Head of caudate nucleus (tissue), 42 donors: ENCODE measurements around the gene SBK3.
A peak's percentile ranks its signal among the peaks of the same experiment; 100 is the strongest.
"Not testable (repeated sequence)": the region's sequence is repeated elsewhere in the genome, so short reads cannot be mapped to it uniquely, and the experiment has no call there.

ENCODE experiments used
- DNase-seq, 42 donors: peaks; one replicate each; pipeline versions ENCODE4 v3.0.0 to v3.0.0-alpha.2; 2020 to 2021; ENCODE audit warnings: mixed read lengths in 7 of 42
- intact Hi-C: fragments of 100-400 bp; cut with DNase I; formaldehyde crosslinking; loops from one replicate; pipeline ENCODE4 v1.15.0; 2022

Gene SBK3

DNA sequence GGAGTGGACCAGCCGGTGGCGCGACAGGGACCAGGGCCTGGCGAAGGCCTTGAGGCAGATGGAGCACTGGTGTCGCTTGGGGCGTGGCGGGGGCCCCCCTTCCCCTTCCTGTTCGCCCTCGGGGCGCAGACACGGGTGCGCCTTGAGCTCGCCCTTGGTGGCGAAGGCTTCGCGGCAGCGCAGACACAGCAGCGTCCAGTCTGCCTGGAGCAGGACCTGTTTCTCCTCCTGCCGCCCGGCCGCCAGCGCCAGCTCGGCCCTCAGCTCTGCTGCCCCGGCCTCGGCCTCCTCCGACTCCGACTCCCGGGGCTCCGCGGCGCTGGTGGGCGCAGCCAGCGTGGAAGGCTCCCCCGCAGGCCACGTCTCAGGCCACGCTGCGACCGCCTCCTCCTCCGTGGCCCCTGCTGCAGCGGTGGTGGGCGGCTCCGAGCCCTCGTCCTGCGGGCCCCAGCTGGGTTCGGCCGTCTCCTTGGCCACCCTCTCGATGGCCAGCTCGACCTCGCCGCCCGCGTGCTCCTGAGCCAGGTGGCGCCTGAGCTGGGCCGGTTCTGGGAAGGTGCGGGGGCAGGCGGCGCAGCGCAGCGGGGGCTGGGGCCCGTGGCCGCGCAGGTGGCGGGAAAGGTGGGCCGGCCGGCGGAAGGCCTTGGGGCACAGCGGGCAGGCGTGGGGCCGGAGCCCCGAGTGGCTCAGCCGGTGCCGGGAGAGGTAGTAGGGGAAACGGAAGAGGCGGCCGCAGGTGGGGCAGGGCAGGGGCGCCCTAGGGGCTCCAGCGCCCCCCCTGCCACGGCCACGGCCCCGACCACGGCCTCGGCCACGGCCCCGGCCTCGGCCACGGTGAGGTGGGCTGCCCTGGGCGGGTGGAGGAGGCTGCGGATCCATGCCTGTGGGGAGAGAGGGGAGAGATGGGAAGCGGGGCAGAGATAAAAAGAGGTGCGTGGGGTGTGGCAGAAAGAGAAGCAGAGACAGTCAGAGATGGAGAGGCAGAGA, 33.7 kb upstream of the SBK3 start:
- intact Hi-C loops, result no loop called here
- DNase-seq, result no peak

GRCh38 chr19:55578031-55578760, 32.9 kb upstream of the SBK3 start:
- intact Hi-C loops, result no loop called here
- no peak for DNase-seq

DNA sequence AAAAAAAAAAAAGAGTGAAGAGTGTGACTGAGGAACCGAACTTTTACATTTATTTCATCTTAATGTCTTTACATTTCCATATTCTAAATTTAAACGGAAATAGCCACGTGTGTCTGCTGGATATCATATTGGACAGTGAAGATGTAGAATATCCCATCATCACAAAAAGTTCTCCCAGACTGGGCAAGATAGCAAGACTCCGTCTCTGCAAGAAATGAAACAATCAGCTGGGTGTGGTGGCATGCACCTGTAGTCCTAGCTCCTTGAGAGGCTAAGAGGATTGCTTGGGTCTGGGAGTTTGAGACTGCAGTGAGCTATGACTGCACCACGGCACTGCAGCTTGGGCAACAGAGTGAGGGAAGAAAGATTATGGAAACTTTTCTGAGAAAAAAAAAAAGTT, 31.4 kb upstream of the SBK3 start:
- intact Hi-C loops, result no loop called here
- no peak for DNase-seq

GRCh38 chr19:55573929-55574328, 28.6 kb upstream of the SBK3 start:
- DNase-seq, intact Hi-C loops: not testable (repeated sequence)

GRCh38 chr19:55569477-55569876, 24.1 kb upstream of the SBK3 start:
- intact Hi-C loops, DNase-seq: not testable (repeated sequence)

DNA sequence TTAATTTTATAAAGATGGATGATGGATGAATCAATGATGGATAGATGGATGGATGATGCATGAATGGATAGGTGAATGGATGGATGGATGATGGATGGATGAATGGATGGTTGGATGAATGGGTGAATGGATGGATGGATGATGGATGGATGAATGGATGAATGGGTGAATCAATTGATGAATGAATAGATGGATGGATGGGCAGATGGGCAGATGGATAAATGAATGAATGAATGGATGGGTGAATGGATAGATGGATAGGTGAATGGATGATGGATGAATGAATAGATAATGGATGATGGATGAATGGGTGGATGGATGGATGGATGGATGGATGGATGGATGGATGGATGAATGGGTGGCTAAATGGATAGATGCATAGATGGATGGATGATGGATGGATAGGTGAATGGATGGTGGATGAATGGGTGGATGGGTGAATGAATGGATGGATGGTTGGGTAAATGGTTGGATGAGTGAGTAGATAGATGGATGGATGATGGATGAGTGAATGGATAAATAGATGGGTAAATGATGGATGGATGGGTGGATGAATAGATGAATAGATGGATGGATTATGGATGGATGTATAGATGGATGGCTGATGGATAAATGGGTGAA, 22.5 kb upstream of the SBK3 start:
- intact Hi-C loops, result no loop called here
- DNase-seq, result no peak

DNA sequence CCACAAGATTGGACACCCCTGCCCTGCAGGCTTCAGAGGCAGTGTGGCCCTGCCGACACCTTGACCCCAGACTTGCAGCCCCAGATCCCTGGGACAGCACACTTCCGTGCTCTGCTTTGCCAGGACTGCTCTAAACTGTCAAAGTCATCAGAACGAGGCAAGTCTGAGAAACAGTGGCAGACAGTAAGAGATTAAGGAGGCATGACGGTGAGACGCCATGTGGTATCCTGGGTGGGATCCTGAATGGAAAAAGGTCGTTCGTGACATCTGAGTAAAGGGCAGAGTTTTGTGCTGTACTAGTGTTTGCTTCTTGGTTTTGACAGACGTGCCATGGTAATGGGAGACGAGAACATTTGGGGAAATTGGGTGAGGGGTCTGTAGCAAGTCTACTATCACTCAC, 21.5 kb upstream of the SBK3 start:
- intact Hi-C loops, result no loop called here

GRCh38 chr19:55563261-55563690, 17.9 kb upstream of the SBK3 start:
- intact Hi-C loops, result no loop called here
- no peak for DNase-seq

More for the DNA sequence above, 21.5 kb upstream of the SBK3 start:
- DNase-seq, result no peak

- intact Hi-C loops, result no loop called here
- DNase-seq, result no peak
These were observed 14.3 kb upstream of the SBK3 start for GRCh38 chr19:55559684-55560083.

- intact Hi-C loops, result no loop called here
- no peak for DNase-seq
These were observed 9.4 kb upstream of the SBK3 start for GRCh38 chr19:55554741-55555152.

DNA sequence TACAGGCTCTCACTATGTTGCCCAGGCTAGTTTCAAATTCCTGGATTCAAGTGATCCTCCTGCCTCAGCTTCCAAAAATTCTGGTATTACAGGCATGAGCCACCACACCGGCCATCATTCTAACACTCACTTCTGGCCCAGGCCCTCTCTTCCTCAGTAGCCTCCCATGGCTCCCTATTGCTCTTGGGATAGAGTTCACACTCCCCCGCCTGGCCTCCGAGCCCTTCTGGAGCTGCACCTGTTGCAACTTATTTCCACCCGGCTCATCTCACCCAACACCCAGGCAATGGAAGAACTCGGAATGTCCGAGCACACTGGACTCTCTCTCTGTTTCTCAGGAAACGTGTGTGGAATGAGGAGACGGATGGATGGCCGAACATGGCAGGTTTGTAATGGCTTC, 9.0 kb upstream of the SBK3 start:
- DNase-seq, result no peak
- intact Hi-C loops, result no loop called here

DNA sequence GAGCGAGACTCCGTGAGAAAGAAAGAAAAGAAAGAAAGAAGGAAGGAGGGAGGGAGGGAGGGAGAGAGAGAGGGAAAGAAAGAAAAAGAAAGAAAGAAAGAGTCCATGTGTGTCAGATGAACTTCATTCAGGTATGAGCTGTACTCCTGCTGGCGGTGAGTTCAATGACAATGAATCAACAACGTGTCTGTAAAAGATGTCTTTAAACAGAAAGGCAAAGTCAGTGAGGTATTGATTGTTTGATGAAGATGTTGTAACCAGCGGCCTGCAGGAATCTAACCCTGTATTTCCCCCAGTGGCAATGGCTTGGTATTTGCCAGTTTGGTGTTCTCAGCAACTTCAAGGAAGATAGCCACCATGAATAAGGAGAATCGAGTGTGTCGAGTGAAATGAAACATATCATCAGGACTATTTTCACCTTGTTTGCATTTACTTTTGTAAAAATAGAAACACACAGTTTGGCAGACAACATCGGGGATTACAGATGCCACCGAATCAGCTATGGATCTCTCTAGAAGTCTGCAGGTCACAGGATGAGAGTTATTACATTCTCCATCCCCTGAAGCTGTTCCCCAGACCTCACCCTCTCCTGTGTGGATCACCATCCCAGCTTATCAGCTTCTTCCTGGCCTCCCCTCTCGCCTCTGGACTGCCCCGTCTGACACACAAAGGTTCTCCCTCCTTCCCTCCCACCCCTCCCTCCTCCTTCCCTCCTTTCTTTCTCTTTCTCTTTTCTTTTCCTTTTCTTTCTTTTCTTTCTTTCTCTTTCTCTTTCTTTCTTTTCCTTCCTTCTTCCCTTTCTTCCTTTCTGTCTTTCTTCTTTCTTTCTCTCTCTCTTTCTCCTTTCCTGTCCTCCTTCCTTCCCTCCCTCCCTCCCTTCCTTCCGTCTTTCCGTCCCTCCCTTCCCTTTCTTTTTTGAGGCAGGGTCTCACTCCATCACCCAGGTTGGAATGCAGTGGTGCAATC, 8.2 kb upstream of the SBK3 start:
- intact Hi-C loops, result no loop called here
- no peak for DNase-seq

- intact Hi-C loops, result no loop called here
- DNase-seq, result no peak
These were observed 7.3 kb upstream of the SBK3 start for GRCh38 chr19:55552620-55553019.

- intact Hi-C loops, result no loop called here
These were observed 6.9 kb upstream of the SBK3 start for GRCh38 chr19:55552206-55552605.

DNA sequence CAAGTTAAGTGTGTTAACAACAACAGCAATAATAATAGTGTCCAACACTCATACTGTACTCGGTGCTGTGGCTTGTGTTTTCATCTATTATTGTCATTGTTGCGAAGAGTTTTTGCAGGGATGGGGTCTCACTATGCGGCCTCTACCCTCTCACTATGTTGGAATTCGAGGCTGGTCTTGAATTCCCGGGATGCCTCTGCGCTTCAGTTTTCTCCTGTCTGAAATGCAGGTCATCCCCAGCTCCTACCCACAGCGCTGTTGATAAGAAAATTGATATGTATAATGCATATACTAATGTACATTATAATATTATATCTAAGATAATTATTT, 4.9 kb upstream of the SBK3 start:
- DNase-seq, result no peak
- intact Hi-C loops, result no loop called here

More at GRCh38 chr19:55552206-55552605, 6.9 kb upstream of the SBK3 start:
- DNase-seq, result no peak

GRCh38 chr19:55549500-55550320, 4.4 kb upstream of the SBK3 start:
- DNase-seq, result no peak
- intact Hi-C loops, result no loop called here

DNA sequence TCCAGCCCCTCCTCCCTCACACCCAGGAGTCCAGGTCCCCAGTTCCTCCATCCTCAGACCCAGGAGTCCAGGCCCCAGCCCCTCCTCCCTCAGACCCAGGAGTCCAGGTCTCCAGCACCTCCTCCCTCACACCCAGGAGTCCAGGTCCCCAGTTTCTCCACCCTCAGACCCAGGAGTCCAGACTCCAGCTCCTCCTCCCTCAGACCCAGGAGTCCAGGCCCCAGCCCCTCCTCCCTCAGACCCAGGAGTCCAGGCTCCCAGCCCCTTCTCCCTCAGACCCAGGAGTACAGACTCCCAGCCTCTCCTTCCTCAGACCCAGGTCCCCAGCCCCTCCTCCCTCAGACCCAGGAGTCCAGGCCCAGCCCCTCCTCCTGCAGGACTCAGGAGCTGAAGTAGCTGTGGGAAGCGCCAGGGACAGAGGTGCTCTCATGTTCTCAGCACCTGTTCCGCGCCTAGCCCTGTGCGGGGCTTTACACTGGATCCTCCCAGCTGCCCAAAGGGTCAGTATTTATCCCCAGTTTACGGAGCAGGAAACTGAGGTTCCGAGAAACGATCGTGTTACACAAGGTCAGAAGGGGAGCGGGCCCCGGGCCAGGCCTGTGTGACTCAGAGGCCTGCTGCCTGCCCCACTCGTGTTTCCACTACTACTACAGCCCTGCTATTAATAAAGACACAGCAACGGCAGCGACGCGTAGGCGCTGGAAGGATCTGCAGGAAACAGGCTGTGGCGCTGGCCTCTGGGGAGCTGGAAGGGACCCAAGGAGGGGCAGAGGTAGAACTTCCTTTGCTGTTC, 1.7 kb upstream of the SBK3 start:
- intact Hi-C loops, result no loop called here
- peak in 20 of 42 donors; percentile 2 to 70 (median 25) for DNase-seq
